HL-60 (cell line): ENCODE measurements around the gene EPB41L3.

Source experiments
- CTCF ChIP-seq: IDR thresholded peaks from one replicate; pipeline ENCODE4 v1.5.1; 2011; ENCODE audit warnings: low read length, control low read depth, inconsistent platforms; ENCODE audit not compliant: insufficient read depth
- GABPA ChIP-seq: IDR thresholded peaks from 2 replicates; pipeline ENCODE4 v1.6.1; 2012; ENCODE audit warnings: low read depth
- POLR2AphosphoS5 ChIP-seq: IDR thresholded peaks from 2 replicates; pipeline ENCODE4 v1.6.1; 2012; ENCODE audit warnings: low read depth
- REST ChIP-seq: IDR thresholded peaks from 2 replicates; pipeline ENCODE4 v1.6.1; 2012; ENCODE audit warnings: low read depth; ENCODE audit not compliant: insufficient replicate concordance

- TF ChIP-seq CTCF (no peak), POLR2AphosphoS5 (no peak), REST (no peak), GABPA (no peak)
These were observed 111.8 kb downstream of the EPB41L3 start for GRCh38 chr18:5431836-5432575.
